NCI-H1694 treated with DMSO at 0.1 percent for 48 hours (cell line): ENCODE results near the gene ATP6V0C.
"Not testable (repeated sequence)": the region's sequence is repeated elsewhere in the genome, so short reads cannot be mapped to it uniquely, and the experiment has no call there.

Experiments used
- DNase-seq: peaks from one replicate; lab custom pipeline; 2025; lab: John Stamatoyannopoulos, UW

Gene ATP6V0C

DNA sequence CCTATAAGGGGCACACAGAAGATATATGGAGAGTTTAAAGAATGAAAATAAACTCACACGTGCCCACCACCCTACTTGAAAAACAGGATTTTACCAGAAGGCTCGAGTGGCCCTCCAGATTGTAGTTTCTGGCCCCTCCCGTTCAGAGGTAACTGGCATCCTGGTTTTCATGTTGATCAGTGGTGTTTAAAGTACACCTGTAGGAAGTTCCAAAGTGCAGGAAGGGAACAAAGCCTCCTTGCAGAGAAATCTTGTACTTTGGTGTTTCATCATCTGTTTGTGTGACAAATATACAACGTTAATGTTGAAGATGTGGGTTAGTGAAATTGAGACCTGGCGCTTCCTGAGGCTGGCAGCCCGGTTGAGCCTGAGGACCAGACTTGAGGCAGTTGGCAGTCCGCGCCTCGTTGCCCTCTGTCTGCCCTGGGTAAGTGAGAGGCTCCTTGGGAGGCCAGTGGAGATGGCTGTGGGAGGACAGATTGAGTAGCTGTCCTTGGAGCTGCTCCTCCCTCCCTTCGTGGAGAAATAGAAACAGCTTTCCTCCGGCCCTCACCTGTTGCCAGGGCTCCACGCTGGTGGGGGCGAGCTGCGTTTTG is 36.6 kb downstream of the ATP6V0C start:
- not testable (repeated sequence) for DNase-seq

DNA sequence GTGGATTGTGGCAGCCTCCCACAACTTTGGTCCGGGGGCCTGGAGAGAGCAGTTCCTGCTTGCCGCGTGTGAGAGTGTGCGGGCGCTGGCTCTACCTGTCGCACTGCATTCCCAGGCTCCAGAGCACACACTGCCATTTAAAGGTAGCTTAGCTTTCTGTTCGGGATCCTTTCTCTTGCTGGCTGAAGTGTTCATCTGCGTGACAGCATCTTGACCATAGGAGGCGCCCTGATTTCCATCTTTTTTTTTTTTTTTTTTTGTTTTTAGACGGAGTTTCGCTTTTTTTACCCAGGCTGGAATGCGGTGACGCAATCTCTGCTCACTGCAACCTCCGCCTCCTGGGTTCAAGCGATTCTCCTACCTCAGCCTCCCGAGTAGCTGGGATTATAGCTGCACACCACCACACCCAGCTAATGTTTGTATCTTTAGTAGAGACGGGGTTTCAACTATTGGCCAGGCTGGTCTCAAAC is 37.7 kb downstream of the ATP6V0C start:
- DNase-seq: not testable (repeated sequence)

DNA sequence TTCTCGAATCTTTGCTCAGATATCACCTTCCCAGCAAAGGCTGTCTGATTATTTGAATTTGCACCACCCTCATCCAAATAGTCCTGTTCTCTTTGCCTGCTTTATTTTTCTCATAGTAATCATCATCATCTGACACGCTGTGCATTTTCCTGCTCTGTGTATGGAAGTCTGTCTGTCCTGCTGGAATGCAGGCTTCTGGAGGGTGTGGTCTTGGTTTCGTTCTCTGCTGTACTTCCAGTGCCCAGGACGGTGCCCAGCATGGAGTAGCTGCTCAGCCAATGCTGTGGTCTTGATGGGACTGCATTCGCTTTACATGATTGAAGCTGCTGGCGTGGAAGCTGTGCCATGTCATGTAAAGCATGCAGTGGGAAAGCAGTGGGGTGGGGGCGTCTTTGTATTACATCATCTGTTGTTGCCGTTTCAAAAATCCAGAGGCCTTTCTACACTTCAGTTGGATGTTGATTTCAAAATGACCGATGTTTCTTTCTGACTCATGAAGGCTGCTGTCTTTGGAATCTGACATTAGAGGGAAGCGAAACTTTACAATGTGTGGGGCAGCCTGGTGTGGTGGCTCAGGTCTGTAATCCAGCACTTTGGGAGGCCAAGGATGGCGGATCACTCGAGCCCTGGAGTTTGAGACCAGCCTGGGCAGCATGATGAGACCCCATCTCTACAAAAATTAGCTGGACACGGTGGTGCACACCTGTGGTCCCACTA is 41.1 kb downstream of the ATP6V0C start:
- DNase-seq: not testable (repeated sequence)

DNA sequence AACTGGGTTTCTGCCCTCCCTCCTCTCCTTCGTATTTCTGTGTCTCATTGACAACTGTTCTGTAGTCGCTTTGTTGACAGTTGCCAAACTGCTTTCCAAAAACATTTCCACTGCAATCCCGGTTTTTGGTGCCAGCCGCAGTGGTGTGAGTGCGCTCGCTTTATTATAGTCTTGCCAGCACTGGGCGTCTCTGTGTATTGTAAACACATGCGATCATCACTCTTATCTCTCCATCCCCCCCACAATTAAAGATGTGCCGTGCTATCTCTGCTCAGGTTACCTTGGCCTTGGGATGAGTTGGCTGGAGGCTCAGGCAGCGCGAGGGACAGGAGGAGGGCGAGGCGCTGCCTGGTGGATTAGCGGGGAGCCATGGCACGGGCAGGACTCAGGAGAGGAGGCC is 43.4 kb downstream of the ATP6V0C start:
- DNase-seq: not testable (repeated sequence)

DNA sequence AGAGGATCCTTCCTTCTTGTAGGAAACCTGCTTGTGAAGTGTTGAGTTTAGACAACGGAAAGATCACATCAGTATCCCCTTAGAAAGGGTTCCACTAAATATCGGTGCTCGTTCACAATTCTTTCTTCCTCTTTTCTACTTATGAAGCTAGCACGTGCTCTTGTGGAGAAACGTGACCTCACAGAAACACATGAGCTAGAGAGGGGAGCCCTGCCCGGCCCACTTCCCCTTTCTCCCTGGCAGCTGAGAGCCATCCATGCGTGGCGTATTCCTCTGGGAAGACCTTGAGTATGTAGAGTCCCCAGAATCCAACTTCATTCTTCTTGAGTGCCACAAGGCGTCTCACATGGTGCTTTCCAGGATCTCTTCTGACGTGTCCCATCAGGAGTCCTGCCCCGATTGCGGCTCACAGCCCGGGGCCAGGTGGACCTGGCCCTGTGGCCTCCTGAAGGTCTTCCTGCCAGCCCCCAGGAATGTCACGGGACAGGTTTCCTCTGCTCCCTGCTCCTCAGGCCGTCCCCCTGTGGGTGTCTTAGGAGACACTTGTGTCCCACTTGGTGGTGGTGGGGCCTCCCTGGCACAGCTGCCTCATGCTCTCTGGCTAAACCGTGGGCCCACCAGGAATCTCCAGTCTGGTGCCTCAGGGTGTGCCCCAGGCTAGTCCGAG is 46.5 kb downstream of the ATP6V0C start:
- not testable (repeated sequence) for DNase-seq

DNA sequence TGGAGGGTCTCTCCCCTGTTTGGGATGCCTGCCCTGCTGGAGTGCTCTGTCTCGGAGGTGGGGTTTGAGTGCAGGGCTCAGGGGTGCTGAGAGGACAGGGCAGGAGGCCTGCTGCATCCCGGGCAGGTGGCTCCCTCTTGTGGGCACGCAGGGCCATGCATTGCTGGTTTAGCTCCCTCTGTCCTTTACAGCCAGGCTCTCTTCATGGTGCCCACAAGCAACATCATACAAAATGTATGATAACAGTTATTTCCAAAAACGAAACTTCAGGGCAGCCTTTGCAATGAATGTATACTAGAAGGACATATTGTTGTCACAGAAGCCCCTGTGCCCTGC is 47.0 kb downstream of the ATP6V0C start:
- not testable (repeated sequence) for DNase-seq

DNA sequence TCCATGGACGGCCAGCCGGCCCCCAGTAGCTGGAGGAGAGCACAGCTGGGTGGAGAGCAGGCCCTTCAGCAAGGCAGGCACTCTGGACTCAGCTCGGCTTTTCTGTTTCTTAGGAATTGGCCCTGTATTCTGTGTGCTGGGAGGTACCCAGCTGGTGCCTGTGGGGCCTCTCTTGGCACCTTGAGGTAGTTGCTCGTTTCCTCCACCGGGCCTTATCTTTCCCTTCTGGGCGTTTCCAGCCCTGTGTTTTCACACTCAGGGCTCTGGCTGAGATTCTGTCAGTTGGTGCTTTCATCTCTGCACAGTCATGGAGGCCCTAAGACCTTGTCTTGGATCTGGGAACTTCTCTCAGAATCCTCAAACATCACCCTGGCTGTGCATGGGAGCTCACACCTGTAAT is 53.8 kb downstream of the ATP6V0C start:
- not testable (repeated sequence) for DNase-seq

DNA sequence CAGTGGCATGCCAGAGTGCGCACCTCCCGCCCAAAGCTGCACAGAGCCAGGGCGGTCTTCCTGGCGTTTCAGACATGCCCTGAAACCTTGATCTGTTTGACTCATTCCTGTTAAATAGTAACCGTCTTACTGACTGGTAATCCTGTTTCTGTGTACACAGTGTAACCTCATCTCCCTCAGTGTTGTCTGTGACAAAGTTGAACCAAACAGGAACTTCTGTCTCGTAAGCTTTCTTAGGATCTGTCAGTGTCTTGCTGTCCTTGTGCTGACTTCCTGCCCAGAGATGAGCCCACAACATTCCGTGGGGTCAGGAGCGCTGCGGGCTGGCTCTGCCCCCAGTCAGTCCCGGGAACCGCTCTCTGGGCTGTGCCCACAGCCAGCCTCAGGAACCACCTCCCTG is 54.8 kb downstream of the ATP6V0C start:
- not testable (repeated sequence) for DNase-seq
